HG02678 (cell line): ENCODE data around the gene LEF1.
"Not testable (repeated sequence)": the region's sequence is repeated elsewhere in the genome, so short reads cannot be mapped to it uniquely, and the experiment has no call there.

Experiments used
- ATAC-seq: cut with Tn5 transposase; IDR thresholded peaks from one replicate; pipeline ENCODE4 v1.9.1; 2021; ENCODE audit warnings: mild to moderate bottlenecking, moderate library complexity; ENCODE audit not compliant: unreplicated experiment

Gene LEF1

DNA sequence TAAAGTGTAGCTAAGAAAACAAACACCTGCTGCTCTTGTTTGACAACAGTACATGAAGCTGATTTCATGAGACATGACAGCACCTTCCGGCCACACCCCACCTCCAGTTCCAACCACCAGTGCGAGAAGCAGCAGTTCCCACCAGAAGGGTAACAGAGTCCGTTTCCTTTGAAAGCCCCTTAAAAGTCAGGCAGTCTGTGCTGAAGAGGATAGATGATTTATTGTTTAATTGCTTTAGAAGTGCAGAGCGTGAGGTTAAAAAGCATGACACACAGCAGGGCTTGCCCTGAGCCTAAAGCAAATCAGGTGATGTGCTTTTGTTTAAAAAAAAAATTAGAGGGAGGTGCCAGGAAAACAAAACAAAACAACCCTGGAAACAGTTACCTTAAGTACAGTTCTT is 96.4 kb downstream of the LEF1 start:
- peak; percentile 78 for ATAC-seq

GRCh38 chr4:108070775-108071174 is 98.0 kb downstream of the LEF1 start:
- no peak for ATAC-seq

GRCh38 chr4:108068442-108068841 is 100.3 kb downstream of the LEF1 start:
- ATAC-seq: no peak

GRCh38 chr4:108060686-108061321 is 107.9 kb downstream of the LEF1 start:
- no peak for ATAC-seq

DNA sequence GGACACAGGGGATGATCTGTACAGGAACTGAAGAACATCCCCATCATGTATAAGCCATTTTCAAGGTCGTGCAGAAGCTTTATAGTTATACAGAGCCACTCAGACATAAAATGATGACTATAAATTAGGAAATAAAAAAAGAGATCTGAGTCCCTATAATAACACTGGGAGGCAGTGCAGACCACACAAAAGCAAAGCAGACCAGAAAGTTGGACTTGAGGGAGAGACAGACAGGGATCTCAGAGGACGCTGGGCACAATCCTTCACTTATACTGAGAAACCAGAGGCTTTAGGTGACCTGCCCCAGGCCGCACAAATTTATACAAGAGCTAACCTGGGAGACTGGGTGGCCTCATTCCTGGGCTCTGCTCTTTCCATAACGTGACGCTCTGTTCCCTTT is 108.6 kb downstream of the LEF1 start:
- no peak for ATAC-seq

DNA sequence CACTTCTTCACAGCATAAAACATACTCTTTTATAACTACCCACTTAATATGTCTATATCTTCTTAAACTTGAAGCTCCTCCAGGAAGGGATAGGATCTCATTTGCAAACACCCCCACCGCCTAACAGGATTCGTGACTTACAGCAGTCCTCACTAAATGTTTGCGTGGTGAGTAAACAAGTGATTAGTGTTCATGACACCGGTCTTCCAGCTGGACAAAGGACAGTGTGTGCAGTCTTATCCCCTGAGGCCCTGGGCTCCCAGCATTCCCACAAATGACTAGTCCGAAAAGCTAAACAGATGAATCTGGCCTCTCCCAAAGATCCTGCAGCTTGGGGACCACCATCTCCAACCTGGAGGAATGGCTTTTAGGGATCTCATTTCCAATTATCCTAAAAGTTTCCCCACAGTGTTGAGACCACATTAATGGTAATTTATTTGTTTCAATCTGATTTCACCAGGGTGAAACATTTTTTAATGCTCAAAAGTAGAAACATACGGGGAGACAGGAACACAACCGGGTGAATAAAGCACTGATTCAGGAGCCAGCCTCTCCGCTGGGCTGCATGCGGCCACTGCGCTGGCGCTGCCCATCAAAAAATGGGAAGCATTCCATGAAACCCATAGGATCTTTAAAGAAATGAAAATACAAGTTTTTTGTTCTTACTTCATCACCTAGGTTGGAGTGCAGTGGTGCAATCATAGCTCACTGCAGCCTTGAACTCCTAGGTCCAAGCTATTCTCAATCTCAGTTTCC is 109.9 kb downstream of the LEF1 start:
- ATAC-seq: no peak

GRCh38 chr4:108056418-108056817 is 112.3 kb downstream of the LEF1 start:
- no peak for ATAC-seq

- no peak for ATAC-seq
These were observed 112.9 kb downstream of the LEF1 start for GRCh38 chr4:108055787-108056186.

- no peak for ATAC-seq
These were observed 114.6 kb downstream of the LEF1 start for GRCh38 chr4:108054025-108054638.

- ATAC-seq: peak; percentile 89
These were observed 115.5 kb downstream of the LEF1 start for GRCh38 chr4:108053251-108053711.

- ATAC-seq: no peak
These were observed 116.1 kb downstream of the LEF1 start for GRCh38 chr4:108052558-108053120.

GRCh38 chr4:108051343-108051742 is 117.4 kb downstream of the LEF1 start:
- no peak for ATAC-seq

DNA sequence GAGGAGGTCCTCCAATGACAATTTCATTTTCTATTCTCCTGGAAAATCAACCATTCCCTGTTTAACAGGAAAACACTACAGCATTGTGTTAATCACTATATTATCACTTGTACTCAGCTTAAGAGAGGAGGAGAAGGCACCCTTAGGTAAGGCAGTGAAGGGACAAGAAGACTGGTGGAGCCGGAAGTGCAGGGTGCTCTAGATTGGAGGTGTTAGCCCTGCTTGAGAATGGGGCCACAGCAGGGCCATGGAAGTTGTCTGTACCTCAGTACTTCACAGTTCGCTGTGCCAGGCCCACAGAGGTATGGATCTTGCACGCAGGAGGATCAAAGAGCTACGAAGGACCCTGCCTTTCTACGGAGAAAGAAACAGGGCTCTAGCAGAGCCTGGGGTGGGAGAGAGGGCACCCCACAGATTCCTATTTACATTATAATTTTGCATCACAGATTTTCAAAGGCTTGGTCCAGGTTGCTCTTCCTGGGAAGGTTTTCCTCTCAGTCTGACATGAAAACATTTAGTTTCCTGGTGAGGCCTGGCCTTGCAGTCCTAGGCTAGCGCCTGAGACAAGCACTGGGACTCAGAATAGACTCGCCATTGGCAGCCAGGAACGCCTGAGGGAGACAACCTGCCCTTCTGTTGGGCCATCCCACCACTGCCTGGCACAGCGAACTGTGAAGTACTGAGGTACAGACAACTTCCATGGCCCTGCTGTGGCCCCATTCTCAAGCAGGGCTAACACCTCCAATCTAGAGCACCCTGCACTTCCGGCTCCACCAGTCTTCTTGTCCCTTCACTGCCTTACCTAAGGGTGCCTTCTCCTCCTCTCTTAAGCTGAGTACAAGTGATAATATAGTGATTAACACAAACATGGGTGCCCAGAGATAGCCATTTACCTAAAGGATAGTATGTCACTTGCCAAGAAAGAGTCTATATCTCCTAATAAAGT is 118.3 kb downstream of the LEF1 start:
- ATAC-seq: not testable (repeated sequence)

DNA sequence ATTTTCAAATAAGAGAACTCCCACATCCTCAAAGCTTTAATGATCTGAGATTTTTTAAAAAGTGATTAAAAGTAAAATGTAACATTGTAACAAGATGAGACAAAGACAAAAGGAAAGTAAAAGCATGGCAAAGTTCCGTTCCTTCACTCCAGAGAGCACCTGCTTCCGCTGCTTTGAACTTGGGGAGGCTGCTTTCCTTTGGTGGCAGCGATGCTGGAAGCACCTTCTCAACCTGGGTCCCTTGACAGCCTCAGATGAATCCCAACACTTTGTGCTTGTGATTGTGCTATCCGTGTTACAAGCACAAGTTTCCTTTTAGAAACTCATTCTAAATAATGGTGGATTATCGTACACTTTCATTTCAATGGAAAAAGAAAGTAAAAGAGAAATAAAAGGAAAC is 119.3 kb downstream of the LEF1 start:
- ATAC-seq: no peak

- no peak for ATAC-seq
These were observed 119.7 kb downstream of the LEF1 start for GRCh38 chr4:108048997-108049396.

GRCh38 chr4:108048157-108048556 is 120.6 kb downstream of the LEF1 start:
- ATAC-seq: no peak

DNA sequence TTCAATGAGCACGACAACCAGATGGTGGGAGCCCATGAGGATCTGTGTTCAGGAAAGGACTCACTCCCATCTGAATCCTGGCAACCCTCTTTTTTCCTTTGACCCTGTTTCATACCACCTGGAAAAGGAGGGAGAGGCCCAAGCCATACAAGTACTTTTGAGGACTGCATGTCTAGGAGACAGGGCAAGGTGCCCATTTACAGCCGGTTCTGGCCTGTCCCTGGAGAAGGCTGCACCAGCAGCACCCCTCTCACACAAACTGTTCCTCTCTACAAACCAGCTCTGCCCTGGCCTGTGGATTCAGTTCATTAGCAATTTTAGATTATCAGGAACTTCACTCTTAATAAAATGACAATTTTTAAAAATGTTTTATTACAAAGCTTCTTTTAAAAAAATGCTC is 121.5 kb downstream of the LEF1 start:
- ATAC-seq: no peak

DNA sequence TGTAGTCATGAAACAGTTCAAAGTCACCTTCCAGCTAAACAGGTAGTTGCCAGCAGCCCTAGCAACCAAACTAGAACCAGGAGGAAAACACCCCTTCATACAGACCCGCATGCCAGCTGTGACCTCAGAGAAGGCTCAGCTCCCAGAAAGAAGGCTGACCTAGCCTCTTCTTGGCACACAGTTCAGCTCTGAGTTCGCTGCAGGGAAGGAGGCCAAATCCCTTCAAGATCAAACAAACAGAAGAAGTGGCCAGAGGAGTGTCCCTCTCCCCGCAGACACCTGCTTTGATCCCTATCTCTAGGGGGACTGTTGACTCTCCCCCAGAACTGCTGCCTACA is 123.1 kb downstream of the LEF1 start:
- no peak for ATAC-seq

- no peak for ATAC-seq
These were observed 123.6 kb downstream of the LEF1 start for GRCh38 chr4:108044951-108045686.

DNA sequence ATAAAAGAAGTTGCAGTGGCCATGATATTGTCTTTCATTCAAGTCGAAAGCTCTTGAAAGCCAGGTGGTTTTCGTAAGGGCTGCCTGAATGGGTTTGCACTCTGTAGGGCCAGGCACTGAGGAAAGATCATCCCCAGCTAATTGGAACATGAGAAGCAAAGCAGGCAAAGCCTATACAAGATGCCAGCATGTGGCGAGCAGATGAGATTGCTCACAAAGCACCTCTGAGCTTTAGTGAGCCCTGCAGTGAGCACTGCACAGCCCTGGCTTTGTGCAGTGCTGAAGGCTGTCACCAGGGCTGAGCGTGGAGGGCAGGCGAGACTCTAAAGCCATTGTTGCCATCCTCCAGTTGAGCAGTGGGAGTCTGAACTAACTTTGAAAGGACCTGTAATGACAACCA is 125.2 kb downstream of the LEF1 start:
- no peak for ATAC-seq
